H1 (cell line): ENCODE results near the gene AIFM2. TPM values are rescaled to one million over a fixed set of nuclear protein-coding genes. Genes with fewer than 3 reads are reported as not detected.

Source experiments
- CTCF ChIA-PET: fragments of 300-600 bp; sonication (Branson Sonifier 250); formaldehyde crosslinking; loops from one replicate; lab custom pipeline; 2021; ENCODE audit not compliant: partially characterized antibody; lab: Charles Lee
- POLR2A ChIA-PET: fragments of 300-600 bp; sonication (Branson Sonifier 250); formaldehyde crosslinking; loops from one replicate; lab custom pipeline; 2021; ENCODE audit warnings: inconsistent platforms; ENCODE audit not compliant: partially characterized antibody; lab: Charles Lee
- DNase-seq, 2 experiments: peaks; one replicate each; pipeline versions ENCODE4 v3.0.0 to v3.0.0-alpha.2; 2010 to 2022; ENCODE audit warnings: low spot score in 2 of 2, low read depth in 1 of 2, mixed read lengths in 1 of 2
- FAIRE-seq: peaks from 2 replicates; lab custom pipeline; 2011; peaks lifted over from hg19 to GRCh38; lab: Jason Lieb, UNC
- H2AFZ ChIP-seq: 2 replicates; pipeline ENCODE4 v1.8.1; 2012; ENCODE audit warnings: low read length, inconsistent platforms
- H2AK5ac ChIP-seq: 2 replicates; pipeline ENCODE4 v1.6.1; 2013; ENCODE audit warnings: low read depth, low read length
- H2BK120ac ChIP-seq: replicated peaks from 2 replicates; pipeline ENCODE3; 2013; ENCODE audit warnings: low read depth, low read length, inconsistent platforms
- H2BK12ac ChIP-seq: 2 replicates; pipeline ENCODE4 v1.6.1; 2013; ENCODE audit warnings: low read depth, low read length
- H2BK15ac ChIP-seq: 2 replicates; pipeline ENCODE4 v1.6.1; 2013; ENCODE audit warnings: low read length
- H2BK20ac ChIP-seq: 2 replicates; pipeline ENCODE4 v1.6.1; 2013; ENCODE audit warnings: low read length
- H2BK5ac ChIP-seq: 2 replicates; pipeline ENCODE4 v1.6.1; 2013; ENCODE audit warnings: low read depth, low read length
- H3K14ac ChIP-seq: 2 replicates; pipeline ENCODE4 v1.6.1; 2013; ENCODE audit warnings: inconsistent platforms; ENCODE audit not compliant: insufficient read length
- H3K18ac ChIP-seq: 2 replicates; pipeline ENCODE4 v1.6.1; 2013; ENCODE audit warnings: low read length; ENCODE audit errors: extremely low read depth
- H3K23ac ChIP-seq: 2 replicates; pipeline ENCODE4 v1.6.1; 2013; ENCODE audit warnings: inconsistent platforms; ENCODE audit not compliant: insufficient read length
- H3K23me2 ChIP-seq: 2 replicates; pipeline ENCODE4 v1.6.1; 2013; ENCODE audit warnings: low read depth, low read length
- H3K27ac ChIP-seq: 2 replicates; pipeline ENCODE4 v1.6.1; 2011; ENCODE audit warnings: low read depth, low read length, inconsistent platforms
- H3K27me3 ChIP-seq, 4 experiments: replicated peaks in 1 of 4; 1 replicate in 1 of 4; 2 replicates in 3 of 4; pipeline versions ENCODE4 v1.6.1 to v1.8.1; 2011 to 2013; ENCODE audit warnings: low read length in 3 of 4, mild to moderate bottlenecking in 3 of 4, inconsistent platforms in 2 of 4, mixed read lengths in 2 of 4, moderate library complexity in 1 of 4; ENCODE audit not compliant: control insufficient read depth in 3 of 4, insufficient read depth in 3 of 4; ENCODE audit errors: extremely low read depth in 1 of 4
- H3K36me3 ChIP-seq, 4 experiments: 2 replicates each; pipeline versions ENCODE4 v1.6.1 to v1.8.1; 2011 to 2013; ENCODE audit warnings: mild to moderate bottlenecking in 4 of 4, low read length in 3 of 4, moderate library complexity in 2 of 4, control low read depth in 1 of 4, inconsistent platforms in 1 of 4; ENCODE audit not compliant: insufficient read depth in 4 of 4, control insufficient read depth in 2 of 4
- H3K4ac ChIP-seq: replicated peaks from 2 replicates; pipeline ENCODE3; 2013; ENCODE audit warnings: low read length, low read depth, mixed read lengths, inconsistent platforms; ENCODE audit not compliant: insufficient read length
- H3K4me1 ChIP-seq, 4 experiments: replicated peaks in 1 of 4; 1 replicate in 1 of 4; 2 replicates in 3 of 4; pipeline versions ENCODE4 v1.6.1 to v1.8.1; 2011 to 2013; ENCODE audit warnings: low read length in 3 of 4, inconsistent platforms in 2 of 4, mixed read lengths in 1 of 4; ENCODE audit not compliant: insufficient read depth in 4 of 4, control insufficient read depth in 3 of 4
- H3K4me2 ChIP-seq, 2 experiments: 2 replicates each; pipeline versions ENCODE4 v1.6.1 to v1.8.1; 2011 to 2013; ENCODE audit warnings: low read depth in 2 of 2, low read length in 2 of 2, control low read depth in 1 of 2, inconsistent platforms in 1 of 2, mild to moderate bottlenecking in 1 of 2; ENCODE audit not compliant: insufficient read depth in 1 of 2
- H3K4me3 ChIP-seq, 4 experiments: fragments of 200-600, 300-600 bp in 1 of 4; sonication (generic), shearing (Covaris generic), sonication (Bioruptor Twin) in 1 of 4; 2 replicates each; pipeline versions ENCODE4 v1.5.1 to v1.8.1; 2011 to 2016; ENCODE audit warnings: low read length in 4 of 4, low read depth in 3 of 4, control low read depth in 2 of 4, inconsistent platforms in 2 of 4, mild to moderate bottlenecking in 2 of 4, mixed read lengths in 1 of 4, moderate library complexity in 1 of 4; ENCODE audit not compliant: insufficient read depth in 2 of 4; ENCODE audit errors: extremely low read depth in 1 of 4
- H3K56ac ChIP-seq: replicated peaks from 2 replicates; pipeline ENCODE3; 2013; ENCODE audit warnings: low read depth, mild to moderate bottlenecking, mixed read lengths, low read length, inconsistent platforms; ENCODE audit not compliant: insufficient read length
- H3K79me1 ChIP-seq: 2 replicates; pipeline ENCODE4 v1.6.1; 2013; ENCODE audit warnings: low read depth, low read length, control low read depth
- H3K79me2 ChIP-seq, 2 experiments: 2 replicates each; pipeline versions ENCODE4 v1.6.1 to v1.8.1; 2012 to 2013; ENCODE audit warnings: low read length in 2 of 2, mild to moderate bottlenecking in 2 of 2, inconsistent platforms in 1 of 2; ENCODE audit not compliant: insufficient read depth in 2 of 2, control insufficient read depth in 1 of 2
- H3K9ac ChIP-seq, 4 experiments: replicated peaks in 1 of 4; 1 replicate in 1 of 4; 2 replicates in 3 of 4; pipeline versions ENCODE4 v1.6.1 to v1.8.1; 2011 to 2013; ENCODE audit warnings: low read depth in 3 of 4, low read length in 3 of 4, control low read depth in 2 of 4, mild to moderate bottlenecking in 2 of 4, moderate library complexity in 2 of 4, inconsistent platforms in 1 of 4; ENCODE audit errors: extremely low read depth in 1 of 4
- H3K9me3 ChIP-seq, 2 experiments: 2 replicates each; pipeline versions ENCODE4 v1.6.1 to v1.8.1; 2012 to 2013; ENCODE audit warnings: mild to moderate bottlenecking in 2 of 2, moderate library complexity in 2 of 2, control low read depth in 1 of 2, inconsistent platforms in 1 of 2, low read depth in 1 of 2, low read length in 1 of 2, mixed read lengths in 1 of 2; ENCODE audit not compliant: insufficient read depth in 2 of 2
- H4K20me1 ChIP-seq, 2 experiments: replicated peaks in 1 of 2; 2 replicates each; pipeline versions ENCODE3 to v1.8.1; 2011 to 2013; ENCODE audit warnings: inconsistent platforms in 2 of 2, low read length in 2 of 2, mild to moderate bottlenecking in 1 of 2; ENCODE audit not compliant: insufficient read depth in 2 of 2, control insufficient read depth in 1 of 2
- H4K5ac ChIP-seq: 2 replicates; pipeline ENCODE4 v1.6.1; 2013; ENCODE audit warnings: low read length, low read depth, mixed read lengths, inconsistent platforms; ENCODE audit not compliant: insufficient read length
- H4K8ac ChIP-seq: 2 replicates; pipeline ENCODE4 v1.8.0; 2013; ENCODE audit warnings: mild to moderate bottlenecking, moderate library complexity, low read length, inconsistent platforms; ENCODE audit not compliant: insufficient read depth; ENCODE audit errors: extremely low read depth
- H4K91ac ChIP-seq: replicated peaks from 2 replicates; pipeline ENCODE3; 2013; ENCODE audit warnings: low read length, mixed read lengths, inconsistent platforms; ENCODE audit not compliant: insufficient read length
- ASH2L ChIP-seq: fragments of 200-600, 300-600 bp; sonication (generic); IDR thresholded peaks from one replicate; pipeline ENCODE4 v1.7.1; 2017; ENCODE audit warnings: low read length
- ATF3 ChIP-seq: IDR thresholded peaks from 2 replicates; pipeline ENCODE4 v1.6.1; 2011; ENCODE audit warnings: low read depth, mild to moderate bottlenecking, low read length; ENCODE audit not compliant: insufficient read depth
- BCL11A ChIP-seq, 2 experiments: IDR thresholded peaks; one replicate each; pipeline ENCODE4 v1.6.1; 2011; ENCODE audit warnings: low read depth in 2 of 2, low read length in 2 of 2, mild to moderate bottlenecking in 2 of 2
- BRCA1 ChIP-seq: IDR thresholded peaks from 2 replicates; pipeline ENCODE4 v1.6.1; 2012; ENCODE audit warnings: low read depth, low read length, improper control_type of control experiment
- CTBP2 ChIP-seq: IDR thresholded peaks from 2 replicates; pipeline ENCODE4 v1.7.0; 2011; ENCODE audit warnings: borderline replicate concordance, mild to moderate bottlenecking, moderate library complexity, mixed read lengths, low read length; ENCODE audit not compliant: insufficient read depth, insufficient read length
- EGR1 ChIP-seq: IDR thresholded peaks from 2 replicates; pipeline ENCODE4 v1.6.1; 2011; ENCODE audit warnings: low read depth, low read length, borderline replicate concordance
- KDM4A ChIP-seq: IDR thresholded peaks from one replicate; pipeline ENCODE4 v1.7.1; 2012; ENCODE audit warnings: low read depth, mild to moderate bottlenecking, moderate library complexity, low read length, inconsistent platforms; ENCODE audit not compliant: severe bottlenecking
- MAX ChIP-seq: IDR thresholded peaks from 2 replicates; pipeline ENCODE4 v1.6.1; 2012; ENCODE audit warnings: inconsistent platforms
- RNF2 ChIP-seq: fragments of 200-900, 300-1000 bp; sonication (generic); IDR thresholded peaks from 2 replicates; pipeline ENCODE4 v1.7.1; 2016; ENCODE audit warnings: borderline replicate concordance, low read depth, mild to moderate bottlenecking, antibody characterized with exemption, low read length; ENCODE audit not compliant: poor library complexity, severe bottlenecking; ENCODE audit errors: missing control alignments
- RXRA ChIP-seq: IDR thresholded peaks from 2 replicates; pipeline ENCODE4 v1.6.1; 2011; ENCODE audit warnings: low read depth, mild to moderate bottlenecking, low read length, moderate library complexity; ENCODE audit not compliant: insufficient read depth
- SP2 ChIP-seq: IDR thresholded peaks from 2 replicates; pipeline ENCODE4 v1.6.1; 2012; ENCODE audit warnings: mild to moderate bottlenecking, low read length, inconsistent platforms
- SRF ChIP-seq: IDR thresholded peaks from 2 replicates; pipeline ENCODE4 v1.6.1; 2011; ENCODE audit warnings: mild to moderate bottlenecking, low read depth, low read length, moderate library complexity
- TAF1 ChIP-seq: IDR thresholded peaks from 2 replicates; pipeline ENCODE4 v1.6.1; 2011; ENCODE audit warnings: mild to moderate bottlenecking, low read depth, low read length
- WGBS, 2 experiments: shearing (Covaris generic) in 1 of 2; methylation state at CpG; one replicate each; pipeline versions ENCODE4 v1.1.6 to v1.1.7; 2013 to 2015; ENCODE audit warnings: low lambda C conversion rate in 2 of 2, mixed read lengths in 2 of 2, inconsistent platforms in 1 of 2, low coverage in 1 of 2, missing lambda C conversion rate in 1 of 2; ENCODE audit not compliant: insufficient replicate concordance in 2 of 2, insufficient coverage in 1 of 2, insufficient read length in 1 of 2; ENCODE audit errors: extremely low coverage in 1 of 2, missing lambda C conversion rate in 1 of 2; 5-methylcytosine and 5-hydroxymethylcytosine counted together
- polyA plus RNA-seq, 7 experiments: library from polyadenylated mRNA; depleted of rRNA in 3 of 7; stranded (reverse) in 5 of 7; unstranded in 2 of 7; fragments of >200 nt in 5 of 7; fragments of 200-250 nt in 2 of 7; gene quantifications; 1 replicate in 5 of 7; 2 replicates in 1 of 7; 4 replicates in 1 of 7; pipeline versions ENCODE4 v1.2.1 to v1.2.3, GENCODE V29; 2011 to 2013; ENCODE audit warnings: missing spikeins in 2 of 7, mixed read lengths in 2 of 7
- total RNA-seq: library from RNA; stranded (reverse); fragmentation: NEBNext Ultra II Directional; extraction: Animal tissue kit (Norgen Biotek cat#: 25700); gene quantifications from 2 replicates; pipeline ENCODE4 v1.2.1, GENCODE V29; 2021

AIFM2 gene
- total and polyA plus RNA-seq, 2 of the 8 experiments (the other 6 are each of a cell fraction or from before 2014, with no cell fraction given): 4.0 TPM

GRCh38 chr10:70176441-70176840 is 43.8 kb upstream of the AIFM2 start:
- no peak overlapping the region for H2BK5ac ChIP-seq
- no peak overlapping the region for H3K56ac ChIP-seq
- 77% methylated on average over 6 of the region's 6 CpGs; no CpG with 5 or more reads in 1 of the 2 experiments for WGBS, 2 experiments
- H3K36me3 ChIP-seq: no peaks in the 10 kb centered on the region
- no peak overlapping the region for H4K8ac ChIP-seq
- no peak overlapping the region for H3K4ac ChIP-seq
- no peak overlapping the region for H3K14ac ChIP-seq
- no peak overlapping the region for H2AK5ac ChIP-seq
- no peaks in the 10 kb centered on the region for H3K23me2 ChIP-seq
- no peak overlapping the region for H2BK15ac ChIP-seq
- no peaks in the 10 kb centered on the region for H4K20me1 ChIP-seq
- DNase-seq: no peak
- no peak for FAIRE-seq
- peaks cover 0 to 3% (median 0%) of the 10 kb centered on the region in 4 experiments; a peak in 1 of 7 replicates for H3K27me3 ChIP-seq
- H2BK12ac ChIP-seq: no peak overlapping the region
- no peak overlapping the region for H3K4me2 ChIP-seq
- no peak overlapping the region for H2AFZ ChIP-seq
- H4K5ac ChIP-seq: no peak overlapping the region
- no peaks in the 10 kb centered on the region for H3K79me2 ChIP-seq
- H3K4me3 ChIP-seq: no peak overlapping the region
- no peak overlapping the region for H3K18ac ChIP-seq
- H3K4me1 ChIP-seq: no peaks in the 10 kb centered on the region
- H3K9me3 ChIP-seq: peaks cover 0 to 6% of the 10 kb centered on the region in 2 experiments; a peak in 1 of 4 replicates
- H3K27ac ChIP-seq: no peak overlapping the region
- ChIA-PET CTCF (interaction anchor here (1.2 to 1.4 kb wide), 2 partner anchors 14 to 70 kb away, joined by 3 read pairs; no protein-coding TSS in a partner anchor), POLR2A (no interaction called here)
- H3K9ac ChIP-seq: no peak overlapping the region
- no peaks in the 10 kb centered on the region for H3K79me1 ChIP-seq
- no peak overlapping the region for H3K23ac ChIP-seq
- no peak overlapping the region for H2BK20ac ChIP-seq
- H4K91ac ChIP-seq: no peak overlapping the region
- no peak overlapping the region for H2BK120ac ChIP-seq
- TF ChIP-seq BCL11A (IDR thresholded peaks at IDR 0.05; ENCODE audit: low read depth in 2 of 2, low read length in 2 of 2) (no peak), SP2 (no peak), ASH2L (no peak), RXRA (no peak), ATF3 (no peak), CTBP2 (no peak), EGR1 (no peak), SRF (no peak), TAF1 (no peak), KDM4A (no peak), RNF2 (no peak), MAX (no peak), BRCA1 (no peak)
